H54 (cell line): ENCODE measurements around the gene AXIN1.

Experiments used
- DNase-seq: peaks from one replicate; pipeline ENCODE4 v3.0.0; 2011; ENCODE audit warnings: low spot score, mixed read lengths; ENCODE audit not compliant: insufficient read length
- FAIRE-seq: peaks from 3 replicates; lab custom pipeline; 2011; peaks lifted over from hg19 to GRCh38; lab: Jason Lieb, UNC
- POLR2A ChIP-seq: IDR thresholded peaks from 2 replicates; pipeline ENCODE4 v1.6.1; 2011; ENCODE audit warnings: low read depth, mild to moderate bottlenecking, low read length

Gene AXIN1

GRCh38 chr16:314351-314750 is 38.2 kb downstream of the AXIN1 start:
- no peak for DNase-seq
- FAIRE-seq, result no peak
- TF ChIP-seq POLR2A, result no peak

GRCh38 chr16:311725-312124 is 40.8 kb downstream of the AXIN1 start:
- TF ChIP-seq POLR2A, result no peak
- no peak for FAIRE-seq
- DNase-seq, result no peak

GRCh38 chr16:309476-309875 is 43.0 kb downstream of the AXIN1 start:
- no peak for TF ChIP-seq POLR2A
- FAIRE-seq (no peak), DNase-seq (no peak)

GRCh38 chr16:307691-308312 is 44.7 kb downstream of the AXIN1 start:
- DNase-seq, result no peak
- TF ChIP-seq POLR2A, result no peak
- FAIRE-seq, result no peak

- no peak for DNase-seq
- TF ChIP-seq POLR2A, result no peak
- no peak for FAIRE-seq
These were observed 45.6 kb downstream of the AXIN1 start for GRCh38 chr16:306911-307370.

GRCh38 chr16:305916-306626 is 46.5 kb downstream of the AXIN1 start:
- DNase-seq (no peak), FAIRE-seq (no peak)
- TF ChIP-seq POLR2A, result no peak

- no peak for TF ChIP-seq POLR2A
- DNase-seq (no peak), FAIRE-seq (no peak)
These were observed 48.6 kb downstream of the AXIN1 start for GRCh38 chr16:303760-304505.

- no peak for DNase-seq
- TF ChIP-seq POLR2A, result no peak
- no peak for FAIRE-seq
These were observed 50.6 kb downstream of the AXIN1 start for GRCh38 chr16:301950-302349.

GRCh38 chr16:301235-301634 is 51.3 kb downstream of the AXIN1 start:
- no peak for FAIRE-seq
- no peak for DNase-seq
- no peak for TF ChIP-seq POLR2A

- DNase-seq, result no peak
- TF ChIP-seq POLR2A, result no peak
- no peak for FAIRE-seq
These were observed 54.7 kb downstream of the AXIN1 start for GRCh38 chr16:297832-298231.

- no peak for FAIRE-seq
These were observed 55.6 kb downstream of the AXIN1 start for GRCh38 chr16:296806-297510.

GRCh38 chr16:296276-296675 is 56.2 kb downstream of the AXIN1 start:
- no peak for TF ChIP-seq POLR2A
- no peak for DNase-seq
- no peak for FAIRE-seq

More at GRCh38 chr16:296806-297510, 55.6 kb downstream of the AXIN1 start:
- no peak for DNase-seq
- no peak for TF ChIP-seq POLR2A

GRCh38 chr16:293043-293775 is 59.3 kb downstream of the AXIN1 start:
- no peak for TF ChIP-seq POLR2A
- DNase-seq (no peak), FAIRE-seq (no peak)
